Renal cortex interstitium (tissue), 15 donors: ENCODE results near the gene PCF11. TPM values are rescaled to one million over a fixed set of nuclear protein-coding genes. Genes with fewer than 3 reads are reported as not detected.
A peak's percentile ranks its signal among the peaks of the same experiment; 100 is the strongest.
"Not testable (repeated sequence)": the region's sequence is repeated elsewhere in the genome, so short reads cannot be mapped to it uniquely, and the experiment has no call there.

Experiments
- DNase-seq, 11 donors: peaks; one replicate each; pipeline ENCODE4 v3.0.0-alpha.2; 2013; ENCODE audit warnings: low read depth in 9 of 11, low spot score in 4 of 11; ENCODE audit errors: extremely low read depth in 1 of 11
- long read RNA-seq, 16 experiments: transcript quantifications; one replicate each; lab custom pipeline, GENCODE V29; 2026
- polyA plus RNA-seq, 3 donors: library from polyadenylated mRNA; unstranded; fragments of 120-200 nt; gene quantifications; one replicate each; pipeline ENCODE4 v1.2.1, GENCODE V29; 2013; ENCODE audit not compliant: insufficient read length in 3 of 3

PCF11 gene
- 10 to 100 TPM; 76.1 to 91.9 (median 82.8) TPM for polyA plus RNA-seq
- long read RNA-seq, donor 1, transcript PCF11-207 (1 exons, 1,720 nt) = major isoform, 13 of 19 reads
- long read RNA-seq, donor 1, partial matches to known transcripts = 6 of 19 reads
- long read RNA-seq, donor 1, other reads (novel, unspliced or antisense) = 0 of 19 reads
- long read RNA-seq, donor 2, transcript PCF11-207 (1 exons, 1,720 nt) = major isoform, 9 of 9 reads
- long read RNA-seq, donor 2, partial matches to known transcripts = 0 of 9 reads
- long read RNA-seq, donor 2, other reads (novel, unspliced or antisense) = 0 of 9 reads
- long read RNA-seq, donor 3, transcript PCF11-207 (1 exons, 1,720 nt) = major isoform, 17 of 28 reads
- long read RNA-seq, donor 3, partial matches to known transcripts = 11 of 28 reads
- long read RNA-seq, donor 3, other reads (novel, unspliced or antisense) = 0 of 28 reads
- long read RNA-seq, donor 4, transcript PCF11-207 (1 exons, 1,720 nt) = major isoform, 17 of 17 reads
- long read RNA-seq, donor 4, partial matches to known transcripts = 0 of 17 reads
- long read RNA-seq, donor 4, other reads (novel, unspliced or antisense) = 0 of 17 reads
- long read RNA-seq, donor 5 = 0 reads
- long read RNA-seq, donor 6, transcript PCF11-207 (1 exons, 1,720 nt) = major isoform, 16 of 16 reads
- long read RNA-seq, donor 6, partial matches to known transcripts = 0 of 16 reads
- long read RNA-seq, donor 6, other reads (novel, unspliced or antisense) = 0 of 16 reads
- long read RNA-seq, donor 7, transcript PCF11-207 (1 exons, 1,720 nt) = major isoform, 12 of 12 reads
- long read RNA-seq, donor 7, partial matches to known transcripts = 0 of 12 reads
- long read RNA-seq, donor 7, other reads (novel, unspliced or antisense) = 0 of 12 reads
- long read RNA-seq, donor 8, transcript PCF11-207 (1 exons, 1,720 nt) = major isoform, 16 of 21 reads
- long read RNA-seq, donor 8, partial matches to known transcripts = 5 of 21 reads
- long read RNA-seq, donor 8, other reads (novel, unspliced or antisense) = 0 of 21 reads
- long read RNA-seq, donor 9, transcript PCF11-207 (1 exons, 1,720 nt) = major isoform, 10 of 10 reads
- long read RNA-seq, donor 9, partial matches to known transcripts = 0 of 10 reads
- long read RNA-seq, donor 9, other reads (novel, unspliced or antisense) = 0 of 10 reads
- long read RNA-seq, donor 10, full-length matches to known transcripts = 11 of 26 reads
- long read RNA-seq, donor 10, partial matches to known transcripts = 15 of 26 reads
- long read RNA-seq, donor 10, other reads (novel, unspliced or antisense) = 0 of 26 reads
- long read RNA-seq, donor 11, transcript PCF11-207 (1 exons, 1,720 nt) = major isoform, 7 of 7 reads
- long read RNA-seq, donor 11, partial matches to known transcripts = 0 of 7 reads
- long read RNA-seq, donor 11, other reads (novel, unspliced or antisense) = 0 of 7 reads
- long read RNA-seq, donor 12, transcript PCF11-207 (1 exons, 1,720 nt) = major isoform, 8 of 8 reads
- long read RNA-seq, donor 12, partial matches to known transcripts = 0 of 8 reads
- long read RNA-seq, donor 12, other reads (novel, unspliced or antisense) = 0 of 8 reads
- long read RNA-seq, donor 13 = 0 reads
- long read RNA-seq, donor 14, transcript PCF11-207 (1 exons, 1,720 nt) = major isoform, 5 of 5 reads
- long read RNA-seq, donor 14, partial matches to known transcripts = 0 of 5 reads
- long read RNA-seq, donor 14, other reads (novel, unspliced or antisense) = 0 of 5 reads
- long read RNA-seq, donor 15, transcript PCF11-207 (1 exons, 1,720 nt) = major isoform, 5 of 5 reads
- long read RNA-seq, donor 15, partial matches to known transcripts = 0 of 5 reads
- long read RNA-seq, donor 15, other reads (novel, unspliced or antisense) = 0 of 5 reads
- long read RNA-seq, donor 16, full-length matches to known transcripts = 35 of 63 reads
- long read RNA-seq, donor 16, partial matches to known transcripts = 28 of 63 reads
- long read RNA-seq, donor 16, other reads (novel, unspliced or antisense) = 0 of 63 reads

DNA sequence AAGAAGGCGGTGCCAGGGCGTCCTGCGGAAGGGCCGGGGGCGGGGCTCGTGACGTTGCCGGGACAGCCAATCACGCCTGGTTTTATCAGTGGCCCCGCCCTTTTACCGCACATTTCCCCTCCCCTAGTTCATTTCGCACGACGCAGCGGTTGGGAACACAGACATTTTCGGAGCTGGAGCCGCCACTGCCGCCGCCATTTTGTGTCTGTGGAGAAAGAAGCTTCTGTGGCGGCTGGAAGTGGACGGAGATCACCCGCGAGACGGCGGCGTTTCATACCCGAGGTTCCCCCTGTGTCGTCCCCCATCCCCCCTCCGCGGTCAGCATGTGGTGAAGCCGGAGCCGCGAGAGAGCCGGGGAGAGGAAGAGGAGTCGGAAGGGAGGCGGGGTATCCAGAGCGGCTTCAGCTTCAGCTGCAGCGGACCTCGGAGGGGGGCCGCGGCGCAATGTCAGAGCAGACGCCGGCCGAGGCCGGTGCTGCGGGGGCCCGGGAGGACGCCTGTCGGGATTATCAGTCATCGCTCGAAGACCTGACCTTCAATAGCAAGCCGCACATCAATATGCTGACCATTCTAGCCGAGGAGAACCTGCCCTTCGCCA is at the start of gene PCF11:
Gene PCF11 (plus strand): TSS at position 136 of the 598 bp plus-strand sequence. CDS start 309 bp downstream, at position 445.
- DNase-seq = peak in 1 of 11 donors; percentile 69

- no peak for DNase-seq
Observed at GRCh38 chr11:83112886-83113285, 44.0 kb upstream of the PCF11 start.

DNA sequence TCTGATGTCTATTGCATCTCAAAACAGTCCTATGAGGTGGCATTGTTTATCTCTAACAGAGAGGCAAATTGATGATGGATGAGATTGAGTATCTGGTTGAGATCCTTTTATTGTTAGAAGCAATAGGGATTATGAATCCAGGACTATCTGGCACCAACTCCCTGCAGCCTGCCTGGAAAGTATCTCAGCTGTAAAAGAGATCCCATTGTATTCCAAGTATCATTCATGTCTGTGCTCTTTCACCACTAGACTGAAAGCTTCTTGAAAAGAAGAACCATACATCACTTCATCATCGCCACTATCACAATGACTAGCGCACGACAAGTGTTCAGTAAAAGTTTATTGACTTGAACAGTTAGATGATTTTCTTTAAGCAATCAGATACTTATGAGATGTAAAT is 41.9 kb upstream of the PCF11 start:
- no peak for DNase-seq

DNA sequence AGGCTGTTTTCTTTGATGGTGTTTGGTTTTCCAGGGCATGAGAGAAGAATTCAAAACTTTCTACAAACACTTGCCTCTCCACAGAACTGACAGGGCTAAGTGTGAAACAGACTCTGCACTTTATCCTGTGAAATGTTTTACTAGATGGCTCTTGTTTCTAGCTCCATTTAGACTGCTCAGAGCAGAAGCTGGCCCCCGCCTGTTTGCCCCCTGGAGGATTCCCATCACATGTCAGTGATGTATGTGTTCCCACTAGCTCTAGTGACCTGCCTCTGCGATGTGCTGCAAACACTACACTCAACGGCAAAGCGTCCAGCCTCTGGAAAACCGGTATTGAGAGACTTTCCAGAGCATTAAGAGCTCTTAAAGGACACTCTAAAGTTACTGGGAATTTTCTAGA is 41.4 kb upstream of the PCF11 start:
- DNase-seq = no peak

DNA sequence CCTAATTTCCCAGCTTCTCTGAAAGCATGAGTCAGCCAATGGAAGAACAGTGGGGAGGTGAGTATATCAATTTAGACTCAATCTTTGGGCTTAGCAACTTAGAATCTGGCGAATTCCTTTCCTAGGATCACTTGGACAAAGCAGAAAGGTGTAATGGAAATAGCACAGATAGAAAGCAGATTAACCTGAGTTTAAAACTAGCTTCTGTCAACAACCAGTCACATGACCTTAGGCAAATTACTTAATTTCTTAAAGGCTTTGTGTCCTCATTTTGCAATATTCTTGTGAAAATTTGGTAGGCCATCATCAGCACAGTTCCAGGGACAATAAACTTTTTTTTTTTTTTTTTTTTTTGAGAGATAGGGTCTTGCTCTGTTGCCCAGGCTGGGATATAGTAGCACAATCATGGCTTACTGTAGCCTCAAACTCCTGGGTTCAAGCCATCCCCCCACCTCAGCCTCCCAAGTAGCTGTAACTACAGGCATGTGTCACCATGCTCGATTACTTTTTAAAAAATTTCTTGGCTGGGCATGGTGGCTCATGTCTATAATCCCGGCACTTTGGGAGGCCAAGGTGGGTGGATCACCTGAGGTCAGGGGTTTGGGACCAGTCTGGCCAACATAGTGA is 40.8 kb upstream of the PCF11 start:
- DNase-seq = no peak

DNA sequence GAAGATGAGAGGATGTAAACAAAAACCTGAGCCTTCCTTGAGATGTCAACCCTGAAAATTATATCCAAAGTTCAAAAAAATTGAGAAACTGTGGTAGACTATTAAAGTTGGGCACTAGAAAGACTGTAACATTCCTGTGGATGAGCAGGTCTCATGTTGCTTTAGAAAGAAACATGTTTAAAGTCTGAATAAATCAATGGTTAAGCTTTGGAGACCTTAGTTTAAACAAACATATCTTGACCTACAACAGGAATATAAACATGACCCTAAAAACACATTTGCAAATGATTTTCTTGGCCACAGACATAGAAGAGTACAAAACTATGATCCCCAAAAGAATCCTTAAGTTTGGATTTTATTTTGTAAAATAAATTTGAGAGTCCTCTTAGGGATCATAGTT is 38.1 kb upstream of the PCF11 start:
- no peak for DNase-seq

GRCh38 chr11:83119216-83119615 is 37.7 kb upstream of the PCF11 start:
- no peak for DNase-seq

DNA sequence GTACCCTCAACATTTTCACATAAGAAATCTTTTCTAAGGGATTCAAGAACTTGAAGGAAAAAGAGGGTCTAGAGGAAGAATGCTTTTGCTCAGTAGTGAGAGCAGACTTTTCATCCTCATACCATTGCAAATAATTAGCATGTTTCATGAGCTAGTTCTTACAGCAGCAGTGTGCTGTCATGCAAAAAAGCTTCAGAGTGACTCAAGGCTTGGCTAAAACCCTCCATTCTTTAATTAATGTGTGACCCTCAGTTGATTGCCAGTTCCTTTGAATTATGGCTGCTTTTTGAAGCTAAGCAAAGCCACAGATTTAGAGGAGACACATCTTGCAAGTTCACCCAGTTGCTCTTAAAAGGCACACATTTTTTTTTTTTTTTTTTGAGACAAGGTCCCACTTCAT is 36.6 kb upstream of the PCF11 start:
- no peak for DNase-seq

DNA sequence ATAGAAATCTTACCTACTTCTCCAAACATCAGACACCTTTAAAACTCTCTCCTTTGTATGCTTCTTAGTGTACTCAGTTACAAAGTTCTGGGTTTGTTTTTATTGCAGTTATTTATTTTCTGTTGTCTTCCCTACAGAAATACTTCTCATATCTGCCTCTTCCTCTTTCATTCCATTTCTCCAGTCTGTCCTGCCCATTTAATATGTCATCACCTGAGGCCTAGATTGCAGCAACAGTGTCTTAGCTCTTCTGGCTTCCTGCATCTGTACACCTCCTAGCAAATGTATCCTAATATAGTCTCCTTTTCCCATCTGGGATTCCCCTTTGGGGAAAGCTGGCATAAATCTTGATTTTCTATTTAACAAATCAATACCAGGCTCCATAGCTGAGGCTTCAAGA is 34.9 kb upstream of the PCF11 start:
- no peak for DNase-seq

DNA sequence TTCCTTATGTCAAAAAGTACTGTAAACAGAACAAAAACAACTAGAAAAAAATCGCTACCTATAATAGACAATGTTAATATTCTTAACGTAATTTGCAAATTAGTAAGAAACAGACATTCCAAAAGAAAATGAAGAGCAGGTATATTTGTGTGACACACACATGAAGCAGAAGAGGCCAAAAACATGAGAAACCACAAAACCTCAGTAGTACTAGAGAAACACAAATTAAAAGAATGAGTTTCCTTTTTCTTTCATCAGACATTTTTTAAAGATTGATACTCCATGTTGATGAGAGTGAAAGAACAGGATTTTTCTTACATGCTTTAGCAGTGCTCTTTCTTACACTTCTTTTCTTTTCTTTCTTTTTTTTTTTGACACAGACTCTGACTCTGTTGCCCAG is 34.2 kb upstream of the PCF11 start:
- DNase-seq = no peak

GRCh38 chr11:83124636-83125424 is 32.1 kb upstream of the PCF11 start:
- DNase-seq = no peak

GRCh38 chr11:83125577-83125976 is 31.4 kb upstream of the PCF11 start:
- DNase-seq = no peak

DNA sequence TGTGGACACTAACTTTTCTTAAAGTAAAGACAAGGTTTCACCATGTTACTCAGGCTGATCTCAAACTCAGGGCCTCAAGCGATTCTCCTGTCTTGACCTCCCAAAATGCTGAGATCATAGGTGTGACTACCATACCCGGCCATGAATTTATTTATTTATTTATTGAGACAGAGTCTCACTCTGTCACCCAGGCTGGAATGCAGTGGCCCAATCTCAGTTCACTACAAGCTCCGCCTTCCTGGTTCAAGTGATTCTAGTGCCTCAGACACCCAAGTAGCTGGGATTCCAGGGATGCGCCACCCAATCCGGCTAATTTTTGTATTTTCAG is 29.7 kb upstream of the PCF11 start:
- DNase-seq = no peak

GRCh38 chr11:83132191-83132590 is 24.7 kb upstream of the PCF11 start:
- no peak for DNase-seq

DNA sequence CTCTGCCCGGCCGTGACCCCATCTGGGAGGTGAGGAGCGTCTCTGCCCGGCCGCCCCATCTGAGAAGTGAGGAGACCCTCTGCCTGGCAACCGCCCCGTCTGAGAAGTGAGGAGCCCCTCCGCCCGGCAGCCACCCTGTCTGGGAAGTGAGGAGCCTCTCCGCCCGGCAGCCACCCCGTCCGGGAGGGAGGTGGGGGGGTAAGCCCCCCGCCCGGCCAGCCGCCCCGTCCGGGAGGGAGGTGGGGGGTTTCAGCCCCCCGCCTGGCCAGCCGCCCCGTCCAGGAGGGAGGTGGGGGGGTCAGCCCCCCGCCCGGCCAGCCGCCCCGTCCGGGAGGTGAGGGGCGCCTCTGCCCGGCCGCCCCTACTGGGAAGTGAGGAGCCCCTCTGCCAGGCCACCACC is 23.7 kb upstream of the PCF11 start:
- DNase-seq = not testable (repeated sequence)

GRCh38 chr11:83139310-83139709 is 17.6 kb upstream of the PCF11 start:
- DNase-seq = no peak
